WI38 (cell line): Measurements from ENCODE around the gene IPO13.

Experiments
- H3K4me3 ChIP-seq: 2 replicates; pipeline ENCODE4 v1.5.1; 2011; ENCODE audit warnings: low read depth, mild to moderate bottlenecking, control low read depth, low read length
- CTCF ChIP-seq: IDR thresholded peaks from 2 replicates; pipeline ENCODE4 v1.5.1; 2012; ENCODE audit warnings: low read depth, mild to moderate bottlenecking, control low read depth, low read length

IPO13 gene

DNA sequence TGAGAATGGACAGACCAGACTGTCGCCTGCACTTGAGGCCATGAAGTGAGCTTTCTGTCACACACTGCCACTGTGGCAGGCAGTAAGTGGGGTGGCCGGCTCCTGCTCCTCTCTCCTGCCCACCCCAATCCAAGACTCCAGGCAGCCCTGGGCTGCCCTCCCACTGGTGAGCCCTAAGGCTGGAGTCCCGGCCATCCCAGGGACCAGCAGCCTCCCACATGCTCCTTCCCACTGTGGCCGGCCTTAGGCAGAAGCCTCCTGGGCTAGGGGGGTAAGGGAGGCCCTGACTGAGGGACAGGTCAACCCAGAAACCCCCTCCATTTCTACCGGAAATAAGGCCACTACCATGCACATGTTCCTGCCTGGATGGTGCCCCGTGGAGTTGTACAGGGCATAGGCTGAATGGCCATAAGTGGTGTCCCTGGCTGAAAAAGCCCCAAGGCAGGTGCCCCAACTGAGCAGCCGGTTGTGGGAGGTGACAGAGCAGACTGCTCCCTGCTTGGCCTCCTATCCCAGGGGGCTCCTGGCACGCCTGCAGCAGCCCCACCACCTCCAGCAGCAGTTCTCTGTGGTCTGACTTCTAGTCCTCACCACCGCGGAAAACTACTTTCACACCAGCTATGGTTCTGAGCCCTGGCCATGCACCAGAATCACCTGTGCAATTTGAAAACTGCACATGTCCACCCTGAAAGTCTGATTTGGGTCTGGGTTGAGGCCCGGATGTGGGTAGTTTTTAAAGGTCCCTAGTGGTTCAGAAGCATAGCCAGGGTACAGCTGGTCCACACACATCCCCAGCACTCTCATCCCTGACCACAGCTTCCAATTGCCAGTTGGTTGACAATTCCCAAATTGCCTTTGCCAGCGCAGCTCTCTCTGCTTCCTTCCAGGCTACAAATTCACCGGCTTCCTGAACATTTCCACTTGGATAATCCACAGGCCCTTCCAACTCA, 14.8 kb upstream of the IPO13 start:
- no peak for TF ChIP-seq CTCF
- H3K4me3 ChIP-seq, result no peak overlapping the region

- H3K4me3 ChIP-seq, result peak overlapping the region; percentile 57
These were observed 13.9 kb upstream of the IPO13 start for GRCh38 chr1:43932786-43933385.

DNA sequence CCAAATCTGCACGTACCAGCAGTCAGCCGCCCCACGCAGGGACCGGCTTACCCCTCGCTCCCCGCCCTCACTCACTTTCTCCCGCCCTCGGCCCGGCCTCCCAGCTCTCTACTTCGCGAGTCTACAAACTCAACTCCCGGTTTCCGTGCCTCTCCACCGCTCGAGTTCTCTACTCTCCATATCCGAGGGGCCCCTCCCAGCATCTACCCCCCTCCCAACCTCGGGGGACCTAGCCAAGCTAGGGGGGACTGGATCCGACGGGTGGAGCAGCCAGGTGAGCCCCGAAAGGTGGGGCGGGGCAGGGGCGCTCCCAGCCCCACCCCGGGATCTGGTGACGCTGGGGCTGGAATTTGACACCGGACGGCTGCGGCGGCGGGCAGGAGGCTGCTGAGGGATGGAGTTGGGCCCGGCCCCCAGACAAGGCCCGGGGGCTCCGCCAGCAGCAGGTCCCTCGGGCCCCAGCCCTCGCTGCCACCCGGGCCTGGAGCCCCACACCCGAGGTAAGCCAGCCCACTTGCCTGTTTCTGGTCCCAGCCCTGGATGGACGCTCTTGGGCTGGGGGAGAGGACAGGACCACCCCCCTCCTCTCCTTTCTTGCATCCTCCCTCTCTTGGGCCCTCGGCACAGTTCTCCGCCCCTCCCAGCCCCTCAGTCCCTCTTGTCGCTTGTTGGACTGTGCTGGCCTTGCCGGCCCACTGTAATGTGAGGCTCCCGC, 13.2 kb upstream of the IPO13 start, which contains the start of gene ARTN:
Gene ARTN, plus strand, starts transcription at position 416 of the 715 bp plus-strand sequence. CDS start 1,856 bp downstream, outside the sequence.
- no peak for TF ChIP-seq CTCF
- H3K4me3 ChIP-seq, result peak within 1 kb of the TSS; percentile 57

More at GRCh38 chr1:43932786-43933385, 13.9 kb upstream of the IPO13 start:
- TF ChIP-seq CTCF, result no peak

DNA sequence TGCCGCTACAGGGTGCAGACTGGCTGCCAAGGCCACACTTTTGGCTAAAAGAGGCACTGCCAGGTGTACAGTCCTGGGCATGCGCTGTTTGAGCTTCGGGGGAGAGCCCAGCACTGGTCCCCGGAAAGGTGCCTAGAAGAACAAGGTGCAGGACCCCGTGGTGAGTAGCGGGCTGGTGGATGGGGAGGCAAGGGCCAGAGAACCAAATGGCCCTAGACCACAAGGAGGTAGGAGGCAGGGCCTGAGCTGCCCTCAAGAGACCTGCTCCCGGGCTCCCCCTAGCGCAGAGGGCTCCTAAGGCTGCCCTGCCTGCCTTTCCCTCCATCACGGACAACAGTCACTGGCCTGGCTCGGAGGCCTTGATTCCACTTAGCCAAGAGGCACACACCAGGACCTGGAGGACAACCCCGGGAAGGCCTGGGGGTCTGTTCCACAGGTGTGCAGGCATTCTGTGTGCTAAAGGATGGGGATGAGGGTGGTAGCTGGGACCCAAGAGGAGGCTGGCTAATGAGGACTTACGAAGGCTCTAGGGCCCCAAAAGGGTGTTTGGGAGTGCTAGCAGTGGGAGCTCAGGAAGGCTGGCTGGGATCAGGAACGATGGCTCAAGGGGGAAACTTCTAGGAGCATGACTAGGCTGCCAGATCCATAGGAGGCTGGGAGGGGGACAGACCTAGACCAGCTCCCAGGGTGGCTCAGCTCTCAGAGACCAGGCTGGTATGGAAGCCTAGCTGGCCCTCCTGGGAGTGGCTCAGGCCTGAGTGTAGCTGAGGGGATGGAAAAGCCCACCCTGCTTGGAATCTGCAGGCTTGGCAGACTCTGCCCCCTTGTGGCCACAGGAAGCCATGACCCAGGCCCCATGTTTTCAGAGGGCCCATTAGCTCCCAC, 12.4 kb upstream of the IPO13 start:
- TF ChIP-seq CTCF, result peak; percentile 81
- no peak overlapping the region for H3K4me3 ChIP-seq

DNA sequence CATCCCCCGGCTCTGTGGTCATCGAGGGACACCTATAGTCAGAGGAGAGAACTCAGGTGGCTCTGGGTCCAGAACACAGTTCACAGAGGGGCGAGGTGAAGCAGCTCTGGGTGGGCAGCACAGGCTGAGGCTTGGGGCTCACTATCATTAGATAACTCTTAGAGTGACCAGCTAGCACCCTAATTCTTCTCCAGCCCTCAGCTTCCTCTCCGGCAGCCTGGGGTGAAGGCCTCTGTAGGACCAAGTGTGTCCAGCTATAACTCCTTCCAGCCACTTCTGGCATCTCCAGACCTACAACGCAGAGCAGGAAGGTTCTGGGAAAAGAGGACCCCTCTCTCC, 11.8 kb upstream of the IPO13 start:
- H3K4me3 ChIP-seq, result no peak overlapping the region
- TF ChIP-seq CTCF, result no peak

DNA sequence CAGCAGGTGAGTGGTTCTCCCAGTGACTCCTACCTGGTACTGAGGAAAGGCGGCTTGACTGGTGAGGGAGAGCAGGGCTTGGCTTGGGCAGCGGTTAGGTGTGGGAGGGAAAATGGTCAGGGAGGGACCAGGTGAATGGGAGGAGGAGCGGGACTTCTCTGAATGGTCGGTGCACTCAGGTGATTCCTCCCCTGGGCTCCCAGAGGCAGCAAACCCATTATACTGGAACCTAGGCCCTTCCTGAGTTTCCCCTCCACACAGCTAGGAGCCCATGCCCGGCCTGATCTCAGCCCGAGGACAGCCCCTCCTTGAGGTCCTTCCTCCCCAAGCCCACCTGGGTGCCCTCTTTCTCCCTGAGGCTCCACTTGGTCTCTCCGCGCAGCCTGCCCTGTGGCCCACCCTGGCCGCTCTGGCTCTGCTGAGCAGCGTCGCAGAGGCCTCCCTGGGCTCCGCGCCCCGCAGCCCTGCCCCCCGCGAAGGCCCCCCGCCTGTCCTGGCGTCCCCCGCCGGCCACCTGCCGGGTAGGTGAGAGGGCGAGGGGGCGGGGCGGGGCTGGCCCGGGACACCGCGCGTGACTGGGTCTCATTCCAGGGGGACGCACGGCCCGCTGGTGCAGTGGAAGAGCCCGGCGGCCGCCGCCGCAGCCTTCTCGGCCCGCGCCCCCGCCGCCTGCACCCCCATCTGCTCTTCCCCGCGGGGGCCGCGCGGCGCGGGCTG, 10.9 kb upstream of the IPO13 start:
- peak overlapping the region; percentile 23; the same call in 1 of the 2 replicates for H3K4me3 ChIP-seq
- no peak for TF ChIP-seq CTCF
